D341Med (cell line): Measurements from ENCODE around the gene UGDH.

Source experiments
- DNase-seq: peaks from one replicate; pipeline ENCODE4 v3.0.0; 2012; ENCODE audit warnings: low spot score

Gene UGDH

GRCh38 chr4:39452860-39453587 is 74.2 kb downstream of the UGDH start:
- DNase-seq = no peak

- DNase-seq = no peak
Measured at GRCh38 chr4:39452153-39452859, 74.9 kb downstream of the UGDH start.

GRCh38 chr4:39451423-39452023 is 75.7 kb downstream of the UGDH start:
- DNase-seq = no peak

- no peak for DNase-seq
Measured at GRCh38 chr4:39450618-39451017, 76.6 kb downstream of the UGDH start.
